NCI-H748 treated with DMSO at 0.1 percent for 48 hours (cell line): ENCODE data around the gene RPS6KA3.
"Not testable (repeated sequence)": the region's sequence is repeated elsewhere in the genome, so short reads cannot be mapped to it uniquely, and the experiment has no call there.

Source experiments
- DNase-seq: peaks from one replicate; lab custom pipeline; 2025; lab: John Stamatoyannopoulos, UW

The RPS6KA3 gene

GRCh38 chrX:20265221-20265725, 1.4 kb downstream of the RPS6KA3 start:
- no peak for DNase-seq

GRCh38 chrX:20263474-20263873, 3.2 kb downstream of the RPS6KA3 start:
- DNase-seq = no peak

- DNase-seq = no peak
These were observed 5.8 kb downstream of the RPS6KA3 start for GRCh38 chrX:20260885-20261284.

- DNase-seq = no peak
These were observed 11.9 kb downstream of the RPS6KA3 start for GRCh38 chrX:20254712-20255299.

- DNase-seq = no peak
These were observed 13.5 kb downstream of the RPS6KA3 start for GRCh38 chrX:20253232-20253543.

- DNase-seq = no peak
These were observed 14.1 kb downstream of the RPS6KA3 start for GRCh38 chrX:20252381-20253231.

GRCh38 chrX:20251691-20252090, 15.0 kb downstream of the RPS6KA3 start:
- DNase-seq = no peak

GRCh38 chrX:20250146-20250545, 16.6 kb downstream of the RPS6KA3 start:
- not testable (repeated sequence) for DNase-seq

GRCh38 chrX:20248592-20249192, 18.0 kb downstream of the RPS6KA3 start:
- no peak for DNase-seq

GRCh38 chrX:20244931-20245330, 21.8 kb downstream of the RPS6KA3 start:
- DNase-seq = no peak

- no peak for DNase-seq
These were observed 26.5 kb downstream of the RPS6KA3 start for GRCh38 chrX:20240201-20240600.

GRCh38 chrX:20237864-20238263, 28.8 kb downstream of the RPS6KA3 start:
- no peak for DNase-seq

- DNase-seq = no peak
These were observed 31.0 kb downstream of the RPS6KA3 start for GRCh38 chrX:20235755-20236154.

GRCh38 chrX:20233336-20233735, 33.4 kb downstream of the RPS6KA3 start:
- DNase-seq = no peak

GRCh38 chrX:20231598-20231997, 35.1 kb downstream of the RPS6KA3 start:
- no peak for DNase-seq

GRCh38 chrX:20230406-20230805, 36.3 kb downstream of the RPS6KA3 start:
- no peak for DNase-seq

GRCh38 chrX:20229155-20229554, 37.6 kb downstream of the RPS6KA3 start:
- no peak for DNase-seq

GRCh38 chrX:20228245-20228644, 38.5 kb downstream of the RPS6KA3 start:
- DNase-seq = no peak

GRCh38 chrX:20227116-20227515, 39.6 kb downstream of the RPS6KA3 start:
- no peak for DNase-seq

GRCh38 chrX:20225488-20225833, 41.2 kb downstream of the RPS6KA3 start:
- no peak for DNase-seq

- no peak for DNase-seq
These were observed 41.8 kb downstream of the RPS6KA3 start for GRCh38 chrX:20224814-20225487.

GRCh38 chrX:20221902-20222301, 44.8 kb downstream of the RPS6KA3 start:
- DNase-seq = no peak
